NT2/D1 (cell line): ENCODE measurements around the gene CANT1.

Experiments
- DNase-seq: peaks from one replicate; pipeline ENCODE4 v3.0.0-alpha.2; 2011; ENCODE audit warnings: low read depth, low spot score
- H3K27me3 ChIP-seq: 2 replicates; pipeline ENCODE4 v1.6.0; 2011; ENCODE audit warnings: mild to moderate bottlenecking; ENCODE audit not compliant: insufficient read length, insufficient read depth
- H3K36me3 ChIP-seq: 2 replicates; pipeline ENCODE4 v1.6.1; 2011; ENCODE audit warnings: mild to moderate bottlenecking, low read length, mixed read lengths; ENCODE audit not compliant: insufficient read depth, insufficient read length
- H3K4me1 ChIP-seq: 2 replicates; pipeline ENCODE4 v1.5.1; 2011; ENCODE audit not compliant: insufficient read depth, insufficient read length
- H3K4me3 ChIP-seq: 2 replicates; pipeline ENCODE4 v1.5.1; 2011; ENCODE audit warnings: low read depth; ENCODE audit not compliant: insufficient read length
- H3K9ac ChIP-seq: 2 replicates; pipeline ENCODE4 v1.6.0; 2011; ENCODE audit warnings: low read depth; ENCODE audit not compliant: insufficient read length
- H3K9me3 ChIP-seq: 2 replicates; pipeline ENCODE4 v1.5.1; 2011; ENCODE audit warnings: mild to moderate bottlenecking, low read length; ENCODE audit not compliant: insufficient read depth
- SUZ12 ChIP-seq: IDR thresholded peaks from 2 replicates; pipeline ENCODE4 v1.6.1; 2011; ENCODE audit not compliant: insufficient read length, insufficient read depth; ENCODE audit errors: extremely low read depth
- YY1 ChIP-seq: IDR thresholded peaks from 2 replicates; pipeline ENCODE4 v1.6.1; 2011; ENCODE audit not compliant: insufficient read length, insufficient read depth
- ZNF274 ChIP-seq: IDR thresholded peaks from 2 replicates; pipeline ENCODE4 v1.6.1; 2011; ENCODE audit warnings: mild to moderate bottlenecking, low read depth, low read length

Gene CANT1

GRCh38 chr17:79002796-79003593, 6.6 kb downstream of the CANT1 start:
- H3K36me3 ChIP-seq: peaks cover 65% of the 10 kb centered on the region
- H3K4me3 ChIP-seq: no peak overlapping the region
- H3K4me1 ChIP-seq: peaks cover 3% of the 10 kb centered on the region
- peaks cover 17% of the 10 kb centered on the region for H3K27me3 ChIP-seq
- H3K9ac ChIP-seq: no peak overlapping the region
- no peak for DNase-seq
- no peaks in the 10 kb centered on the region for H3K9me3 ChIP-seq
- TF ChIP-seq YY1 (no peak), ZNF274 (no peak), SUZ12 (no peak)

- DNase-seq: no peak
- TF ChIP-seq SUZ12: no peak
- TF ChIP-seq ZNF274: no peak
- no peak for TF ChIP-seq YY1
- Histone ChIP-seq H3K4me3 (no peak overlapping the region), H3K36me3 (peaks cover 65% of the 10 kb centered on the region), H3K9me3 (no peaks in the 10 kb centered on the region), H3K4me1 (peaks cover 3% of the 10 kb centered on the region), H3K9ac (no peak overlapping the region), H3K27me3 (peaks cover 14% of the 10 kb centered on the region)
Observed at GRCh38 chr17:79002291-79002690, 7.3 kb downstream of the CANT1 start.

DNA sequence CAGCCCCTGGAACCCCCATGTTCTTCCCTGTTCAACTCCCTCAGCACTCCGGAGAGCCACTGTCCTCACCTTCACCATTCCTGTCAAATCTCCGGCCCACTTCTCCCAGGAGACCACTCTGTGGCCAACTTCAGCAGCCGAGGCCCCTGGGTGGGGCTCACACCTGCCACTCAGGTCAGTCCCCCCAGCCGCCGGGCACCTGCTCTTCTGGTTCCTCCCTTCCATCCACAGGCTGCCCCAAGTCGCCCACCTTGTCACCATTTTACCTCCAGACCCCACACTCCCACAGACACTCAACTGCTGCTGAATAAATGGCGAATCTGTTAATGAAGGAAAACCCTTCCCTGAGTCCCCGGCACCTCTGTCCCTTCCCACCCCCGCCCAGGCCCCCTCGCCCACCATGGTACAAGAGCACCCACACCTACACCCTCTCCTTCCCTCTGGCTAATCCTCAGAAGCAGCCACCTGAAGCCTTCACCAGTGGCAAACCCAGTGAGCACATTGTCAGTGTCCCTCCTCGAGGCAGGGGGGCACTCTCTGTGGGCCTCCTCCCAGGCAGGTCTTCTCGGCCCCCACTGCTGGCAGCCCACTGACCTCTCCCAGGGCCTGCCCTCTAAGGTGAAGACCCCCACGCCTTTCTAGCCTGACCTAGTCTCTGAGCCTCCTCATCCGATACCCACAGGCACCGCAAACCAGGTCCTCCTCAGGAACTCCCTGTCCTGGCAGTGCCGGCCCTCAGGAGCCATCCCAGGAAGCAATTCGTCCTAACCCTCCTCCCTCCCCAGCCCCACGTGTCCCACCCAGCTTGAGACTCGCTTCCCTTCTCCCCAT, 8.2 kb downstream of the CANT1 start:
- no peak overlapping the region for H3K4me3 ChIP-seq
- no peak for TF ChIP-seq YY1
- TF ChIP-seq SUZ12: no peak
- no peak for TF ChIP-seq ZNF274
- H3K9ac ChIP-seq: no peak overlapping the region
- peaks cover 65% of the 10 kb centered on the region for H3K36me3 ChIP-seq
- H3K4me1 ChIP-seq: peaks cover 3% of the 10 kb centered on the region
- H3K9me3 ChIP-seq: no peaks in the 10 kb centered on the region
- H3K27me3 ChIP-seq: peaks cover 10% of the 10 kb centered on the region
- DNase-seq: no peak

- no peaks in the 10 kb centered on the region for H3K9me3 ChIP-seq
- no peak overlapping the region for H3K9ac ChIP-seq
- peaks cover 71% of the 10 kb centered on the region for H3K36me3 ChIP-seq
- H3K4me3 ChIP-seq: no peak overlapping the region
- DNase-seq: no peak
- peaks cover 8% of the 10 kb centered on the region for H3K27me3 ChIP-seq
- TF ChIP-seq YY1 (no peak), ZNF274 (no peak), SUZ12 (no peak)
- H3K4me1 ChIP-seq: peaks cover 3% of the 10 kb centered on the region
Observed at GRCh38 chr17:79000396-79001189, 9.0 kb downstream of the CANT1 start.

DNA sequence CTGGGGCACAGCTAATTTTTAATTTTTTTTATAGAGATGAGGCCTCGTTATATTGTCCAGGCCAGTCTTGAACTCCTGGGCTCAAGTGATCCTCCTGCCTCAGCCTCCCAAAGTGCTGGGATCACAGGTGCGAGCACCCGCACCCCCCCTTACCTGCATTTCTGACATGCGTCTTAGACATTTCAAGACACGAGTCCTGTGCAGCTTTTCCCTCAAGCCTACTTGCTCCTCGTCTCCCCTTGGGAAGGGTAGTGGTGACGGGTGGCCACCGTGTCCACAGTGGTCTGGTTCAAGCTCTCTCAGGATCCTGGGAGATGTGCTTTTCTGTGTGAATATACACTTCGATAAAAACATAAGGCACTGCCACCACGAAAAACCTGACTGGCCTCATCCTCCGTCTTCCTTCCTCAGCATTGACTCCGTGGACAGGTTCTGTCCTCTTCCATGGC, 9.6 kb downstream of the CANT1 start:
- peaks cover 8% of the 10 kb centered on the region for H3K27me3 ChIP-seq
- no peak for TF ChIP-seq ZNF274
- no peak for TF ChIP-seq SUZ12
- no peak for TF ChIP-seq YY1
- peaks cover 3% of the 10 kb centered on the region for H3K4me1 ChIP-seq
- no peak overlapping the region for H3K9ac ChIP-seq
- H3K9me3 ChIP-seq: no peaks in the 10 kb centered on the region
- no peak overlapping the region for H3K4me3 ChIP-seq
- peaks cover 72% of the 10 kb centered on the region for H3K36me3 ChIP-seq
- DNase-seq: no peak

DNA sequence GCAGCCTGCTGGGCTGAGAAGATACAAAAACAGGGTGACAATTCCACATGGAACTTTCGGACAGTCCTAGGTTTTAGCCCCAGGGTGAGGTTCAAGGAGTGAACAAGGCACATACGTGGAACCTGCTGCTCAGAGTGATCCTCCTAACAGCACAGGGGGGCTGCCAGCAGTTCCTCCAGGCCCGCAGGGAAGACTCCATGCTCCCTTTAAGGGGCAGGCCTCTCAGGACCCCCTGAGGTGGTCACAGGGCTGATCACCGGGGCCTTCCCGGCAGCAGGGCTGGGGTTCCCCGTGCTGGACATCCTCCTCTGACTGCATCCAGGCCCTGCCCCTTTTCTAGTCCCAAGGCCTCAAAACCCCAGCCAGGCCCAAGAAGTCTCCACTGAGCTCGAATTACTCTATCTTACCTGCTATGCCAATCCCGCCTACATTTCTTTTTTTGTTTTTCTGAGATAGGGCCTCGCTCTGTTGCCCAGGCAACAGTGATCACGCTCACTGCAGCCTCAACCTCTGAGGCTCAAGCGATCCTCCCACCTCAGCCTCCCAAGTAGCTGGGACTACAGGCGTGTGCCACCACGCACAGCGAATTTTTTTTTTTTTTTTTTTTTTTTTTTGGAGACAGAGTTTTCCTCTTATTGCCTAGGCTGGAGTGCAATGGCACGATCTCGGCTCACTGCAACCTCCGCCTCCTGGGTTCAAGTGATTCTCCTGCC, 10.4 kb downstream of the CANT1 start:
- Histone ChIP-seq H3K9me3 (no peaks in the 10 kb centered on the region), H3K4me3 (no peak overlapping the region), H3K27me3 (peaks cover 8% of the 10 kb centered on the region), H3K4me1 (peaks cover 3% of the 10 kb centered on the region), H3K36me3 (peaks cover 78% of the 10 kb centered on the region), H3K9ac (no peak overlapping the region)
- DNase-seq: no peak
- no peak for TF ChIP-seq SUZ12
- TF ChIP-seq YY1: no peak
- TF ChIP-seq ZNF274: no peak
